HPDE6-E6E7 (cell line): ENCODE data around the gene RELL2.

Experiments
- DNase-seq: peaks from one replicate; pipeline ENCODE4 v3.0.0; 2011; ENCODE audit warnings: missing footprints; ENCODE audit errors: extremely low spot score

Gene RELL2

GRCh38 chr5:141649056-141649688, 12.4 kb downstream of the RELL2 start:
- DNase-seq, result no peak

- DNase-seq, result no peak
These were observed 13.2 kb downstream of the RELL2 start for GRCh38 chr5:141649972-141650371.

- DNase-seq, result peak; percentile 93
These were observed 14.3 kb downstream of the RELL2 start, which contains the start of gene FCHSD1 for GRCh38 chr5:141650851-141651727. TSS of gene FCHSD1 (minus strand) at chr5:141651418. CDS start at chr5:141651368, 50 bp downstream.

- DNase-seq, result no peak
These were observed 14.9 kb downstream of the RELL2 start for GRCh38 chr5:141651728-141652105.

GRCh38 chr5:141654298-141654697, 17.5 kb downstream of the RELL2 start:
- no peak for DNase-seq

- no peak for DNase-seq
These were observed 18.2 kb downstream of the RELL2 start for GRCh38 chr5:141655020-141655419.

GRCh38 chr5:141656396-141656795, 19.6 kb downstream of the RELL2 start:
- no peak for DNase-seq

GRCh38 chr5:141657404-141657803, 20.6 kb downstream of the RELL2 start:
- DNase-seq, result no peak

- peak; percentile 70 for DNase-seq
These were observed 21.2 kb downstream of the RELL2 start for GRCh38 chr5:141657937-141658545.

- no peak for DNase-seq
These were observed 25.2 kb downstream of the RELL2 start for GRCh38 chr5:141662028-141662427.

GRCh38 chr5:141663506-141663905, 26.7 kb downstream of the RELL2 start:
- DNase-seq, result no peak

GRCh38 chr5:141664733-141665461, 28.1 kb downstream of the RELL2 start:
- peak; percentile 69 for DNase-seq

- no peak for DNase-seq
These were observed 29.5 kb downstream of the RELL2 start for GRCh38 chr5:141665995-141666940.

GRCh38 chr5:141668601-141669265, 31.9 kb downstream of the RELL2 start:
- no peak for DNase-seq

GRCh38 chr5:141669520-141669919, 32.7 kb downstream of the RELL2 start:
- no peak for DNase-seq

- no peak for DNase-seq
These were observed 35.5 kb downstream of the RELL2 start for GRCh38 chr5:141672071-141672840.

GRCh38 chr5:141672841-141673813, 36.3 kb downstream of the RELL2 start:
- no peak for DNase-seq

GRCh38 chr5:141674747-141675146, 38.0 kb downstream of the RELL2 start:
- DNase-seq, result no peak
